H1 (cell line): ENCODE measurements around the gene CD34. TPM values are rescaled to one million over a fixed set of nuclear protein-coding genes. Genes with fewer than 3 reads are reported as not detected.

ENCODE experiments used
- BACH1 ChIP-seq: IDR thresholded peaks from 2 replicates; pipeline ENCODE4 v1.6.1; 2012; ENCODE audit warnings: low read length, improper control_type of control experiment
- CHD1 ChIP-seq: IDR thresholded peaks from 2 replicates; pipeline ENCODE4 v1.6.1; 2012; ENCODE audit warnings: low read depth, low read length, improper control_type of control experiment
- CREB1 ChIP-seq: IDR thresholded peaks from 2 replicates; pipeline ENCODE4 v1.6.1; 2012; ENCODE audit warnings: inconsistent platforms
- CTBP2 ChIP-seq: IDR thresholded peaks from 2 replicates; pipeline ENCODE4 v1.7.0; 2011; ENCODE audit warnings: borderline replicate concordance, mild to moderate bottlenecking, moderate library complexity, mixed read lengths, low read length; ENCODE audit not compliant: insufficient read depth, insufficient read length
- EGR1 ChIP-seq: IDR thresholded peaks from 2 replicates; pipeline ENCODE4 v1.6.1; 2011; ENCODE audit warnings: low read depth, low read length, borderline replicate concordance
- GTF2F1 ChIP-seq: IDR thresholded peaks from 2 replicates; pipeline ENCODE4 v1.6.1; 2012; ENCODE audit warnings: low read depth, low read length, improper control_type of control experiment, borderline replicate concordance
- SIN3A ChIP-seq, 2 experiments: IDR thresholded peaks in 1 of 2; conservative IDR thresholded peaks in 1 of 2; 2 replicates each; pipeline ENCODE4 v1.6.1; 2011 to 2012; ENCODE audit warnings: low read length in 2 of 2, improper control_type of control experiment in 1 of 2, low read depth in 1 of 2, mild to moderate bottlenecking in 1 of 2
- SP1 ChIP-seq: IDR thresholded peaks from 2 replicates; pipeline ENCODE4 v1.6.1; 2011; ENCODE audit warnings: low read depth, low read length
- polyA plus RNA-seq, 7 experiments: library from polyadenylated mRNA; depleted of rRNA in 3 of 7; stranded (reverse) in 5 of 7; unstranded in 2 of 7; fragments of >200 nt in 5 of 7; fragments of 200-250 nt in 2 of 7; gene quantifications; 1 replicate in 5 of 7; 2 replicates in 1 of 7; 4 replicates in 1 of 7; pipeline versions ENCODE4 v1.2.1 to v1.2.3, GENCODE V29; 2011 to 2013; ENCODE audit warnings: missing spikeins in 2 of 7, mixed read lengths in 2 of 7
- total RNA-seq: library from RNA; stranded (reverse); fragmentation: NEBNext Ultra II Directional; extraction: Animal tissue kit (Norgen Biotek cat#: 25700); gene quantifications from 2 replicates; pipeline ENCODE4 v1.2.1, GENCODE V29; 2021

CD34 gene
- total and polyA plus RNA-seq, 2 of the 8 experiments (the other 6 are each of a cell fraction or from before 2014, with no cell fraction given) = 0.39 to 0.54 TPM

DNA sequence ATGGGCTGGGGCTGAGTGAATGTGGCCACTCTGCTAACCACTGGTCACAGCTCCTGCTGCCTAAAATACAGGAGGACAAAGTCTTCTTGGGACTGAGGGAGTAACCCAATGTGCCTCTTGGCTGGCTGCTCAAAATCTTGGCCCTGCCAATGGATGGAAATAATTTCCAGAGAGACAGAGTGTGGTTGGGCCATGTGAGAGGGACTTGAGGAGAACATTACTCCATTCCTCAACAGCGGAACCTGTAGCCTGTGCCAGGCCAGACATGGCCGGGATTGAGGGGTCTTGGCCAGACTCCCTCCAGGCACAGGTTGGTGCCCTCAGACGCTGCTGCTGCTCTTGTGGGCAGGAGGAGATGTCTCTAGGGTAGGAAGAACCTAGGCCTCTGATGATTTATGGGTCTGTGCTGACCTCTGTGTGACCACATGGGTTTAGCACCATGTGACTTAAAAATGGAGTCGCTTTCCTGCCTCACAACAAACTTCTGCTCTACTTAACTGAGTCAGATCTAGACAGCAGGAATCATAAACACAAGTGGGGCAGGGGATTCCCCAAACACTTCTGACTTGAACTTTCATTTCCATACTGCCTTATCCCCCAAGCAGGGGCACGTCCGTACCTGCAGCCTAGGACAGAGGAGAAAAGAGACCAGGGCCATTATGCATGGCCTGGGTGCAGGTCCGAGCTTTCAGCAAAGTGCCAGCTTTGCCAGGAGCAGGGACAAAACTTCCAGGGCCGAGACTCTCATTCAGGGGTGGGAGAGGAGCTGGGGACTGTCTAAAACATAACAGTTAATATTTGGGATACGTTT is 79.2 kb downstream of the CD34 start (continued):
- TF ChIP-seq SP1 (no peak), CTBP2 (no peak), EGR1 (no peak), SIN3A (conservative IDR thresholded peaks at IDR 0.05 in 1 of 2, IDR thresholded peaks at IDR 0.05 in 1 of 2; ENCODE audit: low read depth in 1 of 2, low read length in 2 of 2) (no peak), CREB1 (no peak), GTF2F1 (no peak), BACH1 (no peak), CHD1 (no peak)

Other genes starting within 250 kb of the CD34 start
- 112 and 113 TPM in 2 replicates for gene CD46, start 159.1 kb downstream of the CD34 start, total RNA-seq
- 46.4 and 60.9 TPM in 2 replicates for gene CD46, start 159.1 kb downstream of the CD34 start, polyA plus RNA-seq (2011; rRNA removed)